RWPE1 (cell line): Measurements from ENCODE around the gene RNF217.
A peak's percentile ranks its signal among the peaks of the same experiment; 100 is the strongest.

Experiments used
- CTCF ChIA-PET: fragments of 350-600 bp; sonication (Branson Sonifier 250); formaldehyde crosslinking; extraction: SDS; loops from one replicate; lab custom pipeline; 2021; lab: Yijun Ruan, JAX
- POLR2A ChIA-PET: fragments of 400-600 bp; formaldehyde crosslinking; extraction: SDS; loops from one replicate; lab custom pipeline; 2020; ENCODE audit warnings: antibody characterized with exemption; ENCODE audit not compliant: low non-redundant PET; lab: Yijun Ruan, JAX
- DNase-seq: peaks from one replicate; pipeline ENCODE4 v3.0.0; 2012; ENCODE audit warnings: low spot score
- H3K27ac ChIP-seq: fragments of 450-650 bp; 2 replicates; pipeline ENCODE4 v1.5.1; 2017
- TF ChIP-seq, protein P1 (sequence below): fragments of 450-650 bp; conservative IDR thresholded peaks from 2 replicates; pipeline ENCODE4 v1.5.1; 2017; ENCODE audit warnings: low read depth, mild to moderate bottlenecking

The RNF217 gene

DNA sequence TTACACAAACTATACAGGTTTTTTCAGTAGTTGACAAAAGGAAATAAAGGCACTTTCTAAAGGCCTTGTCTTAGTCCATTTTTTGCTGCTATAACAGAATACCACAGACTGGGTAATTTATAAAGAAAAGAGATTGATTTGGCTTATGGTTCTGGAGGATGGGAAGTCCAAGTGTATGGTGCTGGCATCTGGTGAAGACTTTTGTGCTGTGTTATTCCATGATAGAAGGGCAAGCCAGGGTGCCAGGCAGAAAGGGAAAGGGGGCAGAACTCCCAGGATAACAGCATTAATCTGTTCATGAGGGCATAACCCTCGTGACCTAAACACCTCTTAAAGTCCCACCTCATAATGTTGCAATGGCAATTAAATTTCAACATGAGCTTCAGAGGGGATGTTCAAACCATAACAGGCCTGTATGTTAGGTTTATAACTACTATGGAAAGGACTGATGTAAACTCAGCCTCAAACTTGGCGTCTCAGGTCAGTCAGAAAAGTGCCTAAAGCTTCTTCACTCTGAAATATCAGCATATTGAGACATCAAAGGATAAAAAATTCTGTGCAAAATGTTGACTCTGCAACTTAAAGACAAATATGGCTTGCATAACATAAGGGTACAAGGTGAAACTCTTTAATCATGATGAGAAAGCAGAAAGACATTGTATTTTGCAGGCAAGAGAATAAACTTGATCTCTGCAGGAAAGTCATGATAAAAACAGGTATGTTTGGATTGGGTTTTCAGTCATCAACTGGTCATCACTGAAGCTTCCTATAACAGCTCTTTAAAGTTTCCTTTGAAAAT lies 42.8 kb downstream of the RNF217 start:
- no peak overlapping the region for H3K27ac ChIP-seq
- TF ChIP-seq, protein P1, sequence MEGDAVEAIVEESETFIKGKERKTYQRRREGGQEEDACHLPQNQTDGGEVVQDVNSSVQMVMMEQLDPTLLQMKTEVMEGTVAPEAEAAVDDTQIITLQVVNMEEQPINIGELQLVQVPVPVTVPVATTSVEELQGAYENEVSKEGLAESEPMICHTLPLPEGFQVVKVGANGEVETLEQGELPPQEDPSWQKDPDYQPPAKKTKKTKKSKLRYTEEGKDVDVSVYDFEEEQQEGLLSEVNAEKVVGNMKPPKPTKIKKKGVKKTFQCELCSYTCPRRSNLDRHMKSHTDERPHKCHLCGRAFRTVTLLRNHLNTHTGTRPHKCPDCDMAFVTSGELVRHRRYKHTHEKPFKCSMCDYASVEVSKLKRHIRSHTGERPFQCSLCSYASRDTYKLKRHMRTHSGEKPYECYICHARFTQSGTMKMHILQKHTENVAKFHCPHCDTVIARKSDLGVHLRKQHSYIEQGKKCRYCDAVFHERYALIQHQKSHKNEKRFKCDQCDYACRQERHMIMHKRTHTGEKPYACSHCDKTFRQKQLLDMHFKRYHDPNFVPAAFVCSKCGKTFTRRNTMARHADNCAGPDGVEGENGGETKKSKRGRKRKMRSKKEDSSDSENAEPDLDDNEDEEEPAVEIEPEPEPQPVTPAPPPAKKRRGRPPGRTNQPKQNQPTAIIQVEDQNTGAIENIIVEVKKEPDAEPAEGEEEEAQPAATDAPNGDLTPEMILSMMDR = no peak
- no peak for DNase-seq
- POLR2A ChIA-PET = no interaction called here
- CTCF ChIA-PET = no interaction called here

DNA sequence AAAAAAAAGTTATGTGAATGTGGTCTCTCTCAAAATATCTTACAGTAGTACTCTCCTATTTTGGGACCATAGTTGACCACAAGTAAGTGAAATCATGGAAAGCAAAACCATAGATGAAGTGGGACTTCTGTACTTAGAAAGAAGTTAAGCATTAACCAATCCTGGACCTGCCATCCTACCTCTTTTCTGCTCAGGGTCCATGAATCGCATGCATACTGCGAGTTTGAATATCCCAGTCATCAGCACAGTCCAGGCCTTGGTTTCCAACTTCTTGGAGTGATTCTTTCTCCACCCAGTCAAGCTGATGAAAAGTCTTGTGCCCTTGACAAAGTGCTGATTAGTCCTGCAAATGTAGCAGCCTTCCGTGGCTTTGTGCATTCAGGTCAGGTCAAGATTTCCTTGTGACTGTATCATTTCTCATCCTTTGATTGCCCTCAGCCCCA lies 46.0 kb downstream of the RNF217 start:
- no peak overlapping the region for H3K27ac ChIP-seq
- DNase-seq = no peak
- ChIA-PET CTCF (no interaction called here), POLR2A (interaction anchor here (0.6 kb wide), 2 partner anchors 11 to 24 kb away, joined by 3 to 4 read pairs; no protein-coding TSS in a partner anchor)
- TF ChIP-seq, protein P1 = no peak

DNA sequence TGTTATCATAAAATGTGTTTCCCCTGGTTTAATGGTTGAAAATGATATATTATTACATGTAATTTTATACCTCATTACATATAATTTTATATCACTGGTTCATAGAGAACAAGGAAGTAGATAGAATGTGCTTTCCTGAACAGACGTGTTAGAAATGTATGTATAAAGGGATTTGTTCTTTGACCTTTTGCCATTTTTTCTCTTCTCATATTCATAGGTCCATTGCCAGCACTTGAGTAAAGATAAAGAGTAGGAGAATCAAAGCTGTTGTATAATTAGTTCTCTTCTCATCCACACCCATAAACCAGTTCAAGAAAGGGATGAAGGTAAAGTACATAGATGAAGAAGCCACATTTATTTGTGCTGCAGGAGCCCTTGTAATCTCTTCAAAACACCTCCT lies 46.7 kb downstream of the RNF217 start:
- no peak for DNase-seq
- POLR2A ChIA-PET = interaction anchor here (0.6 kb wide), 1 partner anchor 10 kb away, joined by 4 read pairs; no protein-coding TSS in a partner anchor
- TF ChIP-seq, protein P1 = no peak
- CTCF ChIA-PET = interaction anchor here (0.6 kb wide), 1 partner anchor 1371 kb away, joined by 3 read pairs; no protein-coding TSS in a partner anchor
- H3K27ac ChIP-seq = no peak overlapping the region

DNA sequence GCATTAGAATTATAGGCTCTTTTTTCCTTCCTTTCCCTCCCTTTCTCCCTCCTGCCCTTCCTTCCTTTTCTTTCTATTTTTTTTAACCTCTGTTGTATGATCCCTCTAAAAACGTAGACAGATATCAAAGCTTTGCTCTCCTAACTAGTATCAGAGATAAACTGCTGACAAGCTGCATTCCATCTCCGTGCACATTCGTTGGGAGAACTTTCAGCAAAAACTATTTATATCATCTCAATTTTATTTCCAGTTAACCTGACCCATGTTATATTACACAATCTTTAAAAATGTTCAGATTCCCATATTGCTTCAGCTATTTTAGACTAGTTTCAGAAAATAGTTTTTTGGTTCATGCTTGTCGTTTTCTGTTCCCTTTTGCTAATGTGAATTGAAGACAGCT lies 47.3 kb downstream of the RNF217 start:
- POLR2A ChIA-PET = no interaction called here
- TF ChIP-seq, protein P1 = no peak
- no peak overlapping the region for H3K27ac ChIP-seq
- CTCF ChIA-PET = interaction anchor here (0.6 kb wide), 1 partner anchor 34 kb away, joined by 3 read pairs; no protein-coding TSS in a partner anchor
- DNase-seq = no peak

DNA sequence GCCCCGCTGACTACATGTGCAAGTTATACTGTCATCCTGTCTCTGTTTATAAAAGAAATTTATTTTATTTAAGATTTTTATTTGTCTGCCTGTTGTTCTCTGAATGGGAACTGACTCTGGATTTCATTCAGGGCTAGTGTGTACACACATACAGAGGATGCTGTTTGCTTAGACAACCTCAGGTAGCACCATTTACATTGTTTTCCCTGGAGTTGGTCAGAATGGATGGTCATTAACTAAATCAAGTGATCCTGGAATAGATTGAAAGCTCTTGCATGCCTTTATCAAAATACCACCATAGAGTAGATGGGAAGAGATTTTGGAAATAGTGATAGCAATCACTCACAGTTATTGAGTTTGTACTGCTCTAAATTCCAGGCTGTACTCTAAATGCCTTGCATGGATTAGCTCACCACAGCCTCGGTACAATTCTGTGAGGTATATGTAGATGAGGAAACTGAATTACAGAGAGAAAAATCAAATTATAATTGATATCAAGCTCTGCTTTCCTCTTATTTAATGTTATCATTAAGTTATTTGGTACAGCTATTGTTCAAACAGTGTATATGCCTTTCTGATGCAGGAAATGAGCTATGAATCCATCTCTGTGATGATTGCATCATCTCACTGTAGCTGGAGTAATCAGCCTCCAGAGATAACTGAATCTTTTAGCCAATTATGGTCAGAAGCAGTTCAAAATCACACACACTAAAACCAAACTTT lies 51.9 kb downstream of the RNF217 start:
- TF ChIP-seq, protein P1 = no peak
- no peak overlapping the region for H3K27ac ChIP-seq
- DNase-seq = peak; percentile 33
- ChIA-PET CTCF (interaction anchor here (0.5 to 0.6 kb wide), 2 partner anchors 156 to 1541 kb away, joined by 3 to 4 read pairs; no protein-coding TSS in a partner anchor), POLR2A (no interaction called here)

DNA sequence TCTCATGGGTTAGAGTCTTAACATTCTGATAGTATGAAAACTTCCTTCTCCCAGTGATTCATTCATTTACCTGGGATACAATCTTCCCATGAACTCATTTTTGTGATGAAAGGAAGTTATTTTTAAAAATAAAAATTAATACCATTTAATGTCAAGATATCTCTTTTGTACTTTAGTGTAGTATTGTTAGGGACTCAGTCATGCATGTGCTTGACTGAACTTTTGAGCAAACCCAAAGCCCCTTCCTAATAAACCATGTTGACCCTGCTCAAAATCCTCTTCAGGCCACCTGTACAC lies 52.4 kb downstream of the RNF217 start:
- H3K27ac ChIP-seq = no peak overlapping the region
- DNase-seq = no peak
- TF ChIP-seq, protein P1 = no peak
- CTCF ChIA-PET = no interaction called here
- POLR2A ChIA-PET = no interaction called here
